D721Med (cell line): ENCODE measurements around the gene ARHGAP44.

Source experiments
- DNase-seq: peaks from one replicate; pipeline ENCODE4 v3.0.0; 2011; ENCODE audit warnings: low spot score; ENCODE audit not compliant: insufficient read length
- FAIRE-seq: peaks from 2 replicates; lab custom pipeline; 2011; peaks lifted over from hg19 to GRCh38; lab: Jason Lieb, UNC
- TF ChIP-seq, protein P1 (sequence below): IDR thresholded peaks from 2 replicates; pipeline ENCODE4 v1.5.1; 2012; ENCODE audit warnings: mild to moderate bottlenecking, control low read depth; ENCODE audit not compliant: insufficient read depth; ENCODE audit errors: missing control alignments

ARHGAP44 gene

DNA sequence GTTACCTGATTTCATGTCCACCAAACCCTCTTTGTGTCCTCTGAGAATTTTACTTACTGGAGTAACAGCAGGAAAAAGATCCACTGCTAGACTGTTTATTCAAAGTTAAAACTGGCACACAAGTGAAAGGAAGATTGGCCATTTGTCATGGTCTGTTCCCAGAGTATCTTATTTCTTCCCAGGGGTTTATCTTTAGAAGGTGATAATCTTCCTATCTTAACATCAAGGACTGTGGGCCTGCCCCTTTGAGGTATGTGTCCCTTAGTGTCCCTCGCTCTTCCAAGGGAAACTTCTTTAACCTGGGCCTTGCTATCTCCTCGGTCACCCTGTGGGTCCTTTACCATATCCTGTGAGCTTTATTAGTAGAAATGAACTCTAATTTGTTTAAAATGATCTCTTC lies 49.7 kb downstream of the ARHGAP44 start:
- TF ChIP-seq, protein P1, sequence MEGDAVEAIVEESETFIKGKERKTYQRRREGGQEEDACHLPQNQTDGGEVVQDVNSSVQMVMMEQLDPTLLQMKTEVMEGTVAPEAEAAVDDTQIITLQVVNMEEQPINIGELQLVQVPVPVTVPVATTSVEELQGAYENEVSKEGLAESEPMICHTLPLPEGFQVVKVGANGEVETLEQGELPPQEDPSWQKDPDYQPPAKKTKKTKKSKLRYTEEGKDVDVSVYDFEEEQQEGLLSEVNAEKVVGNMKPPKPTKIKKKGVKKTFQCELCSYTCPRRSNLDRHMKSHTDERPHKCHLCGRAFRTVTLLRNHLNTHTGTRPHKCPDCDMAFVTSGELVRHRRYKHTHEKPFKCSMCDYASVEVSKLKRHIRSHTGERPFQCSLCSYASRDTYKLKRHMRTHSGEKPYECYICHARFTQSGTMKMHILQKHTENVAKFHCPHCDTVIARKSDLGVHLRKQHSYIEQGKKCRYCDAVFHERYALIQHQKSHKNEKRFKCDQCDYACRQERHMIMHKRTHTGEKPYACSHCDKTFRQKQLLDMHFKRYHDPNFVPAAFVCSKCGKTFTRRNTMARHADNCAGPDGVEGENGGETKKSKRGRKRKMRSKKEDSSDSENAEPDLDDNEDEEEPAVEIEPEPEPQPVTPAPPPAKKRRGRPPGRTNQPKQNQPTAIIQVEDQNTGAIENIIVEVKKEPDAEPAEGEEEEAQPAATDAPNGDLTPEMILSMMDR = no peak
- no peak for FAIRE-seq
- DNase-seq = no peak

DNA sequence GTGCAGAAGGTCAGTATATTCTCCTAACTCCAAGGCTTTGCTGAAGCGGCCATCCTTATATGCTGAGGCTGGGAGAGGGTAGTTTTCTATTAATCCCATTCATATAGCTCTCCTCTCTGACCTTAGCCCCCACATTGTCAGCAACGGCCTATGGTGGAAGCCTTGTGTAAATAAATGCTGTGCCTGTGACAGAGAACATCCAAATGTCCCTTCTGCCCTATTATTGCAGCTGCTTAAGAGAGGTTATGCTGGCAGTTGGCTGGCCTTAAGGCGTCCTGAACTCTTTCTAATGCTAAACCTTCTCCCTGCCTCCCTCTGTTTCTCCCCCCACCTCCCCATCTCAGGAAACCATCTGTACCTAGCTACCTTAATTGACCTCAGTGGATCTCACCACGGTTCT lies 53.6 kb downstream of the ARHGAP44 start:
- FAIRE-seq (no peak), DNase-seq (no peak)
- TF ChIP-seq, protein P1 = no peak

DNA sequence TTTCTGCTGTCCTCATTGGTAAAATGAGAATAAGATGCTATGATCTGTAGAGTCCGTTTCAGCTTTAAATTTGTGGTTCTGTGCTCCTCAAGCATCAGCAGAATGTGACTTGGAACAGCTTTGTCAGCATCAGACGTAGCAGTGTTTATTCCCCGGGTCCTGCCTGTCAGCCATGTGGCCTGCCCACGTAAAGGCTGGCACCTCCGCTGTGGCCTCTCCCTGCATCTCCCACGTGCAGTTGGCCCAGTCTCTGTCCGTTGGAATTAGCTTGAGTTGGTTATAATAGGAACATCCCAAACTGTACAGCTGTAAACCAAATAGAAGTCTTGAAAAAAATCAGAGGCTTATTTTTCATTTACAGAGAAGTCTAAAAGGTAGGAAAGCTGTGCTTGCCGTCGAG lies 61.7 kb downstream of the ARHGAP44 start:
- FAIRE-seq (no peak), DNase-seq (no peak)
- TF ChIP-seq, protein P1 = no peak

DNA sequence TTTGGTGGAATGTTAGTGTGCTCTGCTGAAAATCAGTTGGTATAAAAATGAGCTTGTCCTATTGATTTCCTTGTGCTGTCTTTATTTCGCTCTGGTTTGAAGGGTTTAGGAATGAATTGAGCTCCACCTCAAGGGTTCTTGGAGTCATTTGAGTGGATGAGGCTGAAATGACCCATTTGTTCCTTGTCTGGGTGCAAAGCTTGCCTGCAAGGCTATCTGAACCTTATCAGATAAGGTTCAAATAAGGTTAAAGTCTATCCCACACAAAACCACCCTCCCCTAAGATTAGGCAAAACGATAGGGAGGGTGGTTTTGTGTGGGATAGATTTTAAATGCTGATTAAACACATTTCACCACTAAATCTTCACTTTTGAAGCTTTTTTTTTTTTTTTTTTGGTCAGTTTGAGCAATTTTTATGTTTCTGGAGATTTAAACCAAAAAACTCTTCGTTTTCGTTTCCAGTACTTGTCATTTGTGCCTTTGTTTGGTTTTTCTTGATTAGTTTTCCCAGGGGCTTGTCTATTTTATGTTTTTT lies 62.7 kb downstream of the ARHGAP44 start:
- TF ChIP-seq, protein P1 = no peak
- FAIRE-seq = no peak

DNA sequence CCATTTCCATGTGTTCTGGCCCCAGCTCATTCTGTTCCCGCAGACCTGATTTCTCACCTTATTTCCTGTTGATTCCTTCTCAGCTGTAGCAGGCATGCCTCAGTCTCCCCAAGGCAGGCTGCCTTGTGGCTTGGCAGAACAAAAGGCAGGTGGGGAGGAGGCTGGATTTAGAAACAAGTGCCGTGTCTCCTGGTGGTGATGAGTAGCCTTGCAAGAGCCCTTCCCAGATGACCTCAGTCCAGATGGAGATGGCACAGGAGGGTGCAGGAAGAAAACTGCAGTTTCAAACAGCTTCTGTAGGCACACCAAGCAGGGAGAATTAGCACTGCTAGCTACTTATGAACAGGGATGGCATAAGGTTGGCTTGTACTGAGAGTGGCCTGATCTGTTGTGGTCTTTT lies 64.6 kb downstream of the ARHGAP44 start:
- TF ChIP-seq, protein P1 = no peak
- DNase-seq (no peak), FAIRE-seq (no peak)

More for the DNA sequence above, 62.7 kb downstream of the ARHGAP44 start:
- no peak for DNase-seq

DNA sequence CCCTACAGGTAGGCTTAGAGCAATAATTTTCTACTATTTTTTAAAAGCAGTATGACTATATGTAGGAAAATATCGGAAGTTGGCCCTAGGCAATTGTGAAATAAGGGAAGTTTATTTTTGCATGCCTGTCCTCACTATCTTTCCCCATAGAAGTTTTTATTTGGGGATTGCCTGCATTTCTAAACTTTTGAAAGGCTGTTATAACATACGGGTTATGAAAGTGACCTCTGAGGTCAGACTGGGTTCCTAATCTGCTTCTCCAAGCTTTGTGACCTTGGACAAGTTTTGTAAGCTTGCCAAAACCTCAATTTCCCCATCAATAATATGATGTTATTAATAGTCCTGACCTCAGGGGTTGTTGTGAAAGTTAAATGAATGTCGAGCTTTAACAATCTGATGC lies 67.1 kb downstream of the ARHGAP44 start:
- TF ChIP-seq, protein P1 = no peak
- DNase-seq (no peak), FAIRE-seq (no peak)

DNA sequence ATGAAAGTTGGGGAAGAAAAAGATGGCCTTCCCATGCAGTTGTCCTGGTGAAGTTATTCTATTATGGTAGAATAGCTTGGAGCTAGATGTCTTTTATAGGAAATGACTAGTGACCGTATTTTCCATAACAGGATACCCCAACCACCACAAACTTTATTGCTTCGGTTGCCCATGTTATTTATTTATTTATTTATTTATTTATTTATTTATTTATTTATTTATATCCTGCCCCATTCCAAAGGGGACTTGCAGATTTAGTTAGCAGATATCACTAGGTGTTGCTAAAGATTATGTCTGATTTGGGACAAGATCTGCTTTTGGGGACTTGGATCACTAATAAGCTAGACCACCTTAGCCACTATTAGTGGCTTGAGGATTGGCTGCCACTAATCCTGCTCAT lies 68.3 kb downstream of the ARHGAP44 start:
- no peak for DNase-seq
- TF ChIP-seq, protein P1 = no peak
- no peak for FAIRE-seq
